Left hindlimb (tissue), 1 donor: ENCODE results near the gene ALG10.
"Not testable (repeated sequence)": the region's sequence is repeated elsewhere in the genome, so short reads cannot be mapped to it uniquely, and the experiment has no call there.

Experiments used
- DNase-seq: peaks from one replicate; pipeline ENCODE4 v3.0.0-alpha.2; 2018

Gene ALG10

DNA sequence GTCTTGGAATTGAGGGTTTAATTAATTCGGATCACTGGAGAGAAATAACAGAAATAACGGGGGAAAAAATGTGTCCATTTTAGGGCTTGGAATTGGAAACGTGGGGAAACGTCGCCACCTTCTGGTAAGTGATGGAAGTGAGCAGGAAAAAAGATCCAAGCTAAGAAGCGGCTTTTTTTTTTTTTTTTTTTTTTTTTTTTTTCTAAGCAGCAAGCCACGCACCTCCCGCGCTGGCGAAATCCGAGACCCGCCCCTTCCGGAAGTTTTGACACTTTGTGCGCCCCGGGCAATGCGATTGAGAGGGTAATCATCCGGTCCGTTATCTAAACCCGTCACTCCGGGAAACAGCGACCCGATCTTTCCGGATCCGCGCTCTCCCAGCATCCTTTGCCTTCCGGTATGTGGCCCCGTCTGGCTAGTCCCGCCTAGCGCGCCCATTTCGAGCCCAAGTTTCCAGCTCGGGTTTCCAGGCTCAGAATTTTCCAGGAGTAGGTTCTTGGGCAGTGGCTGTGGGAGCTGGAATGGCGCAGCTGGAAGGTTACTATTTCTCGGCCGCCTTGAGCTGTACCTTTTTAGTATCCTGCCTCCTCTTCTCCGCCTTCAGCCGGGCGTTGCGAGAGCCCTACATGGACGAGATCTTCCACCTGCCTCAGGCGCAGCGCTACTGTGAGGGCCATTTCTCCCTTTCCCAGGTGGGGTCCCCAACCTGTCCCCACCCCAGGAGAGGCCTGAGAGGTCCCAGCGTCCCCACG lies at the start of gene ALG10:
Gene ALG10, plus strand, starts transcription at position 418 of the 752 bp plus-strand sequence. Its CDS starts 104 bp downstream, at position 522.
- DNase-seq: peak; percentile 98

GRCh38 chr12:33972884-33973283 lies 49.4 kb upstream of the ALG10 start:
- DNase-seq: not testable (repeated sequence)

GRCh38 chr12:33977887-33978286 lies 44.4 kb upstream of the ALG10 start:
- DNase-seq: no peak

DNA sequence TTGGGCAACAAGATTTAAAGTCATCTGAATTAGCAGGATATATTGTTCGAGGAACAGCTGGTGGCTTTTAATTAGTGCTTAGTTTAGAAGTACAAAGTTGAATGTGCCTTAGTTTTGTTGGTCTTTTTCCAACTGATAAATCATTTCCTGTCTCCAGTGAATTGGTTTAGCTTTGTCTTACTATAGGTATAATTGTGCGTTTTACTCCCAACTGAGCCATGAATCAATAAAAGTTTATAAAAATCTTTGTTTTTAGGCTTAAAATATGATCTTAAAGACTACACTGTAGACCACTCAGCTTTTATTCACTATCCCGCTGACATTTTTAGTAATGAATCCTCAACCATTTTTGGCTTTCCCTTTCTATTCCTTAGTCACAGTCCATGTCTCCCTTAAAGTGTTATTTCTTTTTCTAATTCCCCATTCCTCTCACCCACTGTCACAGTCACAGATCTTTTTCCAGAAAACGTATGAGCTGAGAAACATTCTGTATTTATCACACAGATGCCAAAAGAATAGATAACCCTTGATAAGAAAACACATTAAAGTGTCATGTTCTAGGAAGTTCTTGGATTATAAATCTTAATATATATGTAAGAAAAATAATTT lies 34.0 kb upstream of the ALG10 start:
- DNase-seq: no peak

- no peak for DNase-seq
Observed at GRCh38 chr12:33988913-33989312, 33.4 kb upstream of the ALG10 start.

GRCh38 chr12:33994857-33995808 lies 27.2 kb upstream of the ALG10 start:
- DNase-seq: no peak

GRCh38 chr12:34008835-34009234 lies 13.5 kb upstream of the ALG10 start:
- not testable (repeated sequence) for DNase-seq

GRCh38 chr12:34016361-34016760 lies 5.9 kb upstream of the ALG10 start:
- no peak for DNase-seq

- no peak for DNase-seq
Observed at GRCh38 chr12:34021071-34021470, 1.2 kb upstream of the ALG10 start.

DNA sequence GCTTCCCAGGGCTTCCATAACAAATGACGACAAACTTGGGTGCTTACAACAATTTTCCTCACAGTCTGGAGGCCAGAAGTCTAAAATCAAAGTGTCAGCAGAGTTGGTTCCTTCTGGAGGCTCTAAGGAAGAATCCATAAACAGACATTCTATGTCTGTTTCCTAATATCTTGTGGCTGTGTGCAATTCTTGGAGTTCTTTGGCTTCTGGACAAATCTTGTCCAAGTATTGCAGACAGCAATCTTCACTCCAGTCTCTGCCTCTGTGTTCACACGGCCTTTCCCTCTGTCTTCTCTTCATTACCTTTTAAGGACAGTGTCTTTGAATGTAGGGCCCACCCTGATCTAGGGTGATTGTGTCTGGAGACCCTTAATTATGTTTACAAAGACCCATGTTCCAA lies 5.4 kb downstream of the ALG10 start:
- DNase-seq: not testable (repeated sequence)

DNA sequence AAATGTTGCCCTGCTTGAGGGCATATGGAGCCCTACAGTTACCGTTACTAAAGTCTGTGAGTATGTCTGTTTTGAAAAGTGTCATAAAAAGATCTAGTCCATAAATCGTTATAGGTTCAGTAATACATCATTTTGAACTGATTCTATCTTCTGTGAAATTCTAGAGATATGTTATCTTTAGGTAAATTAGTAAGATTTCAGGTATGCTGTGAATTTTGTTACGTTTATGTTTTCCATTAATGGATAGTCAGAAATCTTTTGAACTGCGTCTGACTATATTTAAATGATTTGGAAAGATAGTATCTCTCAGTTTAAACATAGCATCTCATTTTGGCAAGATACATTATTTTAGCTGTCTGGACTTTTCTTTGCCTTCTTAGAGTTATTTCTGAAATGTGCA lies 8.3 kb downstream of the ALG10 start:
- DNase-seq: no peak

DNA sequence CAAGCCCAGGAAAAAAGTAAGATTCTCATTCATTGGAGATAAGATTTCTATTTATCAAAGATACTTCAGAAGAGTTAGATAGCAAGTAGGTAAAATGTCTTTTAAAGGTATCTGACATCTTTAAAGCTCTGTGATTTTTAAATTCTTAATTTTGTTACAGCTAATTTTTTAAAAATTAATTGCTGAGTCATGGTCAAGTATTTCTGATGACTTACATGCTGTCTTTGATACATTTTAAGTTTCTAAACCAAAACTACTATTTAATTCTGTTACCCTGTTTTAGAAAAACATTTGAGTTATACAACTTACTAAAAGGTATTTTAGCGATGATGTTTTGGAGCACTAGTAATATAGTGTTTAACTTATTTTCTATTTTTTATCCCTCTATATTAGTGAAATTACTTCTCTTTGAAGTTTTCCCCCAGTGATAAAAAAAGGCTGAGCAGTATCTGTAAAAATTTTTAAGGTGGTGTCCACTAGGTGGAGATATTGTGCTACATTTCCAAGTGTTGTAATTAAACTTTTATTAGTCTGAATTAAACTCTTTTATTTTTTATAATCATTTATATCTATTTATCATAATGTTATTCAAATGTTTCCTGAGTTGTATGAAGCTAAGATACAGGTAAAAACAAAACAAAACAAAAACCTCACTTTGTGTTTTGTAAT lies 11.5 kb downstream of the ALG10 start:
- DNase-seq: no peak

GRCh38 chr12:34038357-34038756 lies 16.1 kb downstream of the ALG10 start:
- not testable (repeated sequence) for DNase-seq

- DNase-seq: no peak
Observed at GRCh38 chr12:34046570-34046969, 24.3 kb downstream of the ALG10 start.

- DNase-seq: not testable (repeated sequence)
Observed at GRCh38 chr12:34047855-34048254, 25.6 kb downstream of the ALG10 start.

GRCh38 chr12:34048714-34049113 lies 26.4 kb downstream of the ALG10 start:
- DNase-seq: no peak

- DNase-seq: no peak
Observed at GRCh38 chr12:34051486-34051885, 29.2 kb downstream of the ALG10 start.

GRCh38 chr12:34054938-34055337 lies 32.6 kb downstream of the ALG10 start:
- DNase-seq: no peak
